Colonic mucosa (tissue), 4 donors: ENCODE measurements around the gene HDAC4. TPM values are rescaled to one million over a fixed set of nuclear protein-coding genes. Genes with fewer than 3 reads are reported as not detected.

Experiments used
- DNase-seq: peaks from one replicate; pipeline ENCODE4 v3.0.0-alpha.2; 2020
- H3K27ac ChIP-seq: fragments of 200-600 bp; one replicate; pipeline ENCODE4 v1.8.0; 2021
- H3K27me3 ChIP-seq: fragments of 200-600 bp; one replicate; pipeline ENCODE4 v1.8.0; 2021
- H3K36me3 ChIP-seq: fragments of 200-600 bp; one replicate; pipeline ENCODE4 v1.8.0; 2021
- H3K4me1 ChIP-seq: fragments of 200-600 bp; one replicate; pipeline ENCODE4 v1.8.0; 2021; ENCODE audit warnings: mild to moderate bottlenecking
- H3K4me3 ChIP-seq: fragments of 200-600 bp; one replicate; pipeline ENCODE4 v1.8.0; 2021
- H3K9ac ChIP-seq, 2 donors: one replicate each; pipeline ENCODE4 v1.7.0; 2013; ENCODE audit warnings: control low read depth in 2 of 2, low read depth in 2 of 2, low read length in 2 of 2
- H3K9me3 ChIP-seq: fragments of 200-600 bp; one replicate; pipeline ENCODE4 v1.8.0; 2021
- CTCF ChIP-seq: fragments of 200-600 bp; IDR thresholded peaks from one replicate; pipeline ENCODE4 v1.8.0; 2022; ENCODE audit warnings: antibody characterized with exemption, mild to moderate bottlenecking
- intact Hi-C: fragments of 100-400 bp; cut with DNase I; formaldehyde crosslinking; loops from one replicate; pipeline ENCODE4 v1.14.1; 2022
- total RNA-seq, 2 donors: library from RNA; stranded (reverse); fragmentation: NEBNext Ultra II Directional in 1 of 2; extraction: Animal tissue kit (Norgen Biotek cat#: 25700) in 1 of 2; gene quantifications; one replicate each; pipeline ENCODE4 v1.2.1, GENCODE V29; 2021
- donor health status: healthy.
- donor health status: DM: no; HTN: no; CAD: no.
- donor health status: DM: no; HTN: no; CAD: no.

HDAC4 gene
- total RNA-seq, 2 donors from 2014 or later = 35.3 to 46.8 TPM

DNA sequence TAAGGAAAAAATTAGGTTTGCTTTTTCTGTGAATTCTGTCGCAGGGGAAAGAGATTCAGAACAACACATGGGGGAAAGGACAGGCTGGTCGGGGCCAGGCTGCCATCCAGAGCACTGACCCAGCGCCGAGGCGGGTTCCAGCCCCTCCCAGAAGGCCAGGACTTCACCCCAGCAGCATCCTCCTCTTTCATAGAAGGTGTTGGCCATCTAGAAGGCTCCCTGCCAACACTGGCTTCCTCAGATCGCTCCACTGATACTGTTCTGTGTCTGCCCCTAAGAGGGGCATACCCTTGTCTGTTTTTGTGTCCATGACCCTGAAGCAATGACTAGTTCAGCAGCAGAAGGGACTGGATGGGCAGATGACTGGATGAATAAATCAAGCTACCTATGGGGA, 144.5 kb downstream of the HDAC4 start:
- Histone ChIP-seq H3K36me3 (no peaks in the 10 kb centered on the region), H3K27me3 (no peaks in the 10 kb centered on the region), H3K9me3 (no peaks in the 10 kb centered on the region), H3K27ac (no peak overlapping the region), H3K9ac (no peak overlapping the region), H3K4me3 (no peak overlapping the region), H3K4me1 (no peaks in the 10 kb centered on the region)
- intact Hi-C loops = loop anchor here (10.0 kb wide), 1 partner anchor 628 kb away; no protein-coding TSS in a partner anchor
- no peak for DNase-seq
- TF ChIP-seq CTCF = no peak

DNA sequence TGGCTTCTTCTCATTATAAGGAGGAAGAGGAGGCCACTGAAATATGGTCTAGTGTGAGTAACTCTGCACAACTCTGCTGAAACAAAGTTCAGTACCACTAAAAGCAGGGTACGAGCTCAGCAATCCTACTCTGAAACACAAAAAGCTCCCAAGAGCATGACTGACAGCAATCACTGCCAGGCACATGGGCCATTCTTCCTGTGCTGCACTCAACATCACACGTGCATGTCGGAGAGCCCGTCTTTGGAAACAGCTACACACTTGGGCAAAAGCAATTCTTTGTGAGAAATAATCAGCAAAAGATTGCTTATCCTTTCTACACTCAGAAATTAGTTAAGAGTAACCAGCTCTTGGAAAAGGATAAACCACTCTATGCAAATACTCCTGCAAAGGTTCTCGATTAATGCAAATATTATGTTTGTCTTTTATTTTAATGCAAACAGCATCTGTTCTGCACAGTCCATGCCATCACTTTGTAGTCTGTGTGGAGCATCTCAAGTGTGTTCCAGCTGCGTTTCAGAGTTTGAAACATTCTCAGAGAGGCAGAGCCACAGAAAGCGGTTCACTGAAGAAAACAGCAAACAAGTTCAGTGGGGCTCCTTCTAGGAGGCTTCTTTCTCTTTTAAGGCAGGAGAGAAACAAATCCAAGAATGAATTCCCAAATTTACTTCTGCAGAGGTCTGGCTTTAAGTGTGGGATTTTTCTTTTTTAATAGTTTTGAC, 145.0 kb downstream of the HDAC4 start:
- no peak overlapping the region for H3K27ac ChIP-seq
- H3K36me3 ChIP-seq = no peaks in the 10 kb centered on the region
- H3K9me3 ChIP-seq = no peaks in the 10 kb centered on the region
- H3K9ac ChIP-seq = no peak overlapping the region
- no peaks in the 10 kb centered on the region for H3K27me3 ChIP-seq
- no peak for TF ChIP-seq CTCF
- no peak for DNase-seq
- no peaks in the 10 kb centered on the region for H3K4me1 ChIP-seq
- no peak overlapping the region for H3K4me3 ChIP-seq
- intact Hi-C loops = loop anchor here (10.0 kb wide), 1 partner anchor 629 kb away; no protein-coding TSS in a partner anchor

- H3K4me3 ChIP-seq = no peak overlapping the region
Measured at GRCh38 chr2:239255218-239255617, 145.6 kb downstream of the HDAC4 start.

GRCh38 chr2:239253701-239254436, 147.0 kb downstream of the HDAC4 start:
- H3K27ac ChIP-seq = no peak overlapping the region
- H3K4me1 ChIP-seq = no peaks in the 10 kb centered on the region

More at GRCh38 chr2:239255218-239255617, 145.6 kb downstream of the HDAC4 start:
- DNase-seq = no peak
- Histone ChIP-seq H3K27ac (no peak overlapping the region), H3K27me3 (no peaks in the 10 kb centered on the region), H3K4me1 (no peaks in the 10 kb centered on the region), H3K9ac (no peak overlapping the region), H3K36me3 (no peaks in the 10 kb centered on the region), H3K9me3 (no peaks in the 10 kb centered on the region)
- intact Hi-C loops = loop anchor here (10.0 kb wide), 1 partner anchor 630 kb away; no protein-coding TSS in a partner anchor
- no peak for TF ChIP-seq CTCF

More at GRCh38 chr2:239253701-239254436, 147.0 kb downstream of the HDAC4 start:
- Histone ChIP-seq H3K36me3 (no peaks in the 10 kb centered on the region), H3K27me3 (no peaks in the 10 kb centered on the region), H3K9ac (no peak overlapping the region), H3K9me3 (no peaks in the 10 kb centered on the region), H3K4me3 (no peak overlapping the region)
- TF ChIP-seq CTCF = no peak
- intact Hi-C loops = loop anchor here (10.0 kb wide), 1 partner anchor 631 kb away; no protein-coding TSS in a partner anchor
- no peak for DNase-seq
